ENCODE results near the gene PHB1. TPM values are rescaled to one million over a fixed set of nuclear protein-coding genes. Genes with fewer than 3 reads are reported as not detected.
A peak's percentile ranks its signal among the peaks of the same experiment; 100 is the strongest.

PHB1 gene
- total RNA-seq, 6 donors from 2014 or later, result 19.9 to 144 (median 68.8) TPM

DNA sequence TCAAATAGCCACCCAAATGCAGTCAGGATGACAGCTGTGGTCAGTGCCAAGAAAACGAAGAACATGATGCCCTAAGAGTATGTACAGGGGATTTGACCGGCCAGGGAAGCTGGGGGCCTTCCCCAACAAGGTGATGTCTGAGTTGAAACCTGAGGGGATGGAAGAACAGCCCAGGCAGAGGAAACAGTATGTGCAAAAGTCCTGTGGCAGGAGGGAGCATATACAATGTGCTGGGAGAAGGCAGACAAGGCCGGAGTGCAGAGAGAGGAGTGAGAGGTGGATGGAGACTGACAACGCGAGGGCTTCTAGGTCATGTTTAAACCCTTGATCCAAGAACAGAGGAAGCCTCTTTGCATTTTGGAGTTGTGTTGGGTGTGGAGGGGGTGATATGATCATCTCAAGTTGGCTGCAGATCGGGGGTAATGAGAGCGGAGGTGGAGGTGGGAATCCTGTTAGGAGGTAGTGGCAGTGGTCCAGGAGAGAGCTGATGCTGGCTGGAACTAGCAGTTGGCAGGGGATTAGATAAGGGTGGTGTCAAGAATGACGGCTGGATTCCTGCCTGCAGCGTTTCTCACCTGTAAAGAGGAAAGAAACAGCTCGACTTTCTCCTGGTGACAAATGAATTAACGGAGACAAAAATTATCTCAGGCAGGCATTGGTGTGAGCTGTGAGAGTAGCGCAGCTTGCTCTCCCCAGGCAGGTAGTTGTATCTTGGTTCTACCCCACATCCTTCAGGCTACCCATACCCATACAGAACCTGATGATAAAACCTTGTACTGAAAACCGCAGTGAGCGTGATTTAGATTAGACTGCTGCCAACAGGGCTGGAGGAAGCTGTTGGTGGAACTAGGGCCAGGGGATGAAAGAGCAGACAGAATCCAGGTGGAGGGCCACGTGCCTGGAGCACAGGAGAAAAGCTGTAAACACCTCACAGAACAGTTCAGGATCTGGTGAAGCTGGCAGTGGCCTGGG lies 43.2 kb upstream of the PHB1 start:
- Histone ChIP-seq H3K36me3 (no peaks in the 10 kb centered on the region), H3K9me3 (no peaks in the 10 kb centered on the region), H3K4me1 (no peaks in the 10 kb centered on the region), H3K27me3 (no peaks in the 10 kb centered on the region), H3K4me3 (no peak overlapping the region), H3K27ac (no peak overlapping the region)
- no peak for ATAC-seq (ENCODE audit: low FRiP score in 2 of 2)
- TF ChIP-seq POLR2A (IDR thresholded peaks at IDR 0.05) (no peak), CTCF (IDR thresholded peaks at IDR 0.05) (no peak), EP300 (IDR thresholded peaks at IDR 0.05) (no peak), POLR2AphosphoS5 (IDR thresholded peaks at IDR 0.05) (no peak)
- no peak for DNase-seq
- 58 to 63% methylated on average over 15 of the region's 15 CpGs for WGBS, 2 donors

GRCh38 chr17:49456183-49456965 lies 41.7 kb upstream of the PHB1 start:
- Histone ChIP-seq H3K4me3 (no peak overlapping the region), H3K36me3 (no peaks in the 10 kb centered on the region), H3K27me3 (no peaks in the 10 kb centered on the region), H3K4me1 (no peaks in the 10 kb centered on the region), H3K9me3 (no peaks in the 10 kb centered on the region), H3K27ac (no peak overlapping the region)
- TF ChIP-seq EP300 (IDR thresholded peaks at IDR 0.05), result no peak
- ATAC-seq (ENCODE audit: low FRiP score in 2 of 2), result peak in 1 of 2 donors; percentile 44
- 15 to 23% methylated on average over 5 of the region's 5 CpGs for WGBS, 2 donors
- no peak for DNase-seq

GRCh38 chr17:49455272-49455861 lies 40.7 kb upstream of the PHB1 start:
- Histone ChIP-seq H3K27ac (no peak overlapping the region), H3K36me3 (no peaks in the 10 kb centered on the region), H3K4me3 (no peak overlapping the region), H3K4me1 (no peaks in the 10 kb centered on the region), H3K9me3 (no peaks in the 10 kb centered on the region), H3K27me3 (no peaks in the 10 kb centered on the region)
- DNase-seq (no peak), ATAC-seq (ENCODE audit: low FRiP score in 2 of 2) (no peak)
- no peak for TF ChIP-seq EP300 (IDR thresholded peaks at IDR 0.05)
- no peak for TF ChIP-seq POLR2AphosphoS5 (IDR thresholded peaks at IDR 0.05)
- no peak for TF ChIP-seq POLR2A (IDR thresholded peaks at IDR 0.05)
- no peak for TF ChIP-seq CTCF (IDR thresholded peaks at IDR 0.05)
- WGBS, 2 donors, result 61 to 72% methylated on average over 8 of the region's 9 CpGs

DNA sequence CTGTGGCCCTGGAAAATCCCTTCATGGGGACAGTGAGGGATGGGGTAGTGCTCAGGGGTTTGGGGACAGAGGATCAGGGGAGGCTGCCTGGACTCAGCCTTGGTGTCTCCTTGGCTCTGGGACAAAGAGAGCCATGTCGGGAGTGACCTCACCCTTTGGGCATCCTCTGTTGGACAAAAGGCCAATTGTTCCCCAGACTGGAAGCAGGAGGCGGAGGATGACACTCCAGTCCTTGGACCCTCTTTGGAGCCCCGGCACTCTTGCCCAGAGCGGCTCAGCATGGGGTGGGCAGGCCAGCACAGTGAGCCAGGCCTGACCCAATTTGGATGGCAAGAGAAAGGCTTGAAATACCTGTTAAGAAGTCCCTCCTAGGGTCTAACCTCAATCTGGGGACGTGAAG lies 39.4 kb upstream of the PHB1 start:
- H3K4me1 ChIP-seq, result no peaks in the 10 kb centered on the region
- H3K36me3 ChIP-seq, result no peaks in the 10 kb centered on the region
- no peaks in the 10 kb centered on the region for H3K9me3 ChIP-seq
- DNase-seq (no peak), ATAC-seq (ENCODE audit: low FRiP score in 2 of 2) (no peak)
- H3K27ac ChIP-seq, result no peak overlapping the region
- no peak overlapping the region for H3K4me3 ChIP-seq
- WGBS, 2 donors, result 71 to 74% methylated on average over 4 to 5 of the region's 5 CpGs
- TF ChIP-seq EP300 (IDR thresholded peaks at IDR 0.05) (no peak), POLR2A (IDR thresholded peaks at IDR 0.05) (no peak), CTCF (IDR thresholded peaks at IDR 0.05) (no peak), POLR2AphosphoS5 (IDR thresholded peaks at IDR 0.05) (no peak)
- H3K27me3 ChIP-seq, result no peaks in the 10 kb centered on the region

DNA sequence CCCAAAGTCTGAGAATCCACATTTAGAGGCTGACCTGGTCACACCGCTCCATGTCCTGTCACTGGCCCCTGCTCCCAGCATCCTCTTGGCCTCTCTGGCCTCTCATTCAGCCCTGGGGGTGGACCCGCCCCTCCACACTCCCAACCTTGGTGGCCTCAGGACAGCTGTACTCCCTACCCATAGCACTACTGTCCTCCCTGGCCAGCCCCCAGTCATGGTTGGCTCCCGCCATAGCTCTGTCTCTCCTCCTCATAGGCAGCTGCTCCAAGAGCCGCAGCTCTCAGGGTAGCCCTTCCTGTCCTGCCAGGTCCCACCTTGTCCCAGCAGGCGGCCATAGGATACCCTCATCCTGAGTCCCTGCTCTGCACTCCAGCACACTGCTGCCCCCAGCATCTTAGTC lies 38.0 kb upstream of the PHB1 start:
- no peak for TF ChIP-seq POLR2AphosphoS5 (IDR thresholded peaks at IDR 0.05)
- TF ChIP-seq POLR2A (IDR thresholded peaks at IDR 0.05), result no peak
- TF ChIP-seq EP300 (IDR thresholded peaks at IDR 0.05), result no peak
- no peak for TF ChIP-seq CTCF (IDR thresholded peaks at IDR 0.05)
- Histone ChIP-seq H3K4me1 (no peaks in the 10 kb centered on the region), H3K27me3 (no peaks in the 10 kb centered on the region), H3K4me3 (no peak overlapping the region), H3K36me3 (no peaks in the 10 kb centered on the region), H3K9me3 (no peaks in the 10 kb centered on the region), H3K27ac (no peak overlapping the region)
- 95 to 98% methylated on average over 4 to 5 of the region's 5 CpGs for WGBS, 2 donors
- ATAC-seq (ENCODE audit: low FRiP score in 2 of 2) (no peak), DNase-seq (no peak)
